ENCODE results near the gene CIDEC. TPM values are rescaled to one million over a fixed set of nuclear protein-coding genes. Genes with fewer than 3 reads are reported as not detected.

Gene CIDEC
- total and polyA plus RNA-seq, 2 of the 13 experiments (the other 11 are each of a cell fraction or from before 2014, with no cell fraction given) = 2.5 to 10.4 TPM

- peak; percentile 11; the same call in 1 of the 2 replicates for TF ChIP-seq ZNF574 (CRISPR knock-in tag; IDR thresholded peaks at IDR 0.05)
- peak; percentile 18; the same call in 1 of the 2 replicates for TF ChIP-seq ZBTB10 (CRISPR knock-in tag; IDR thresholded peaks at IDR 0.05; ENCODE audit: borderline replicate concordance)
- peak; percentile 56; the same call in 1 of the 2 replicates for TF ChIP-seq TARDBP (CRISPR knock-in tag; IDR thresholded peaks at IDR 0.05)
- peak; percentile 50 for TF ChIP-seq PHF20 (CRISPR knock-in tag; IDR thresholded peaks at IDR 0.05)
- TF ChIP-seq PITX1 (CRISPR knock-in tag; IDR thresholded peaks at IDR 0.05) = no peak
- no peak for TF ChIP-seq PAXIP1 (CRISPR knock-in tag; conservative IDR thresholded peaks at IDR 0.05)
- 0 out of 2 replicates have a peak, but pooled peaks have one; percentile 16 for TF ChIP-seq ZBTB20 (CRISPR knock-in tag; IDR thresholded peaks at IDR 0.05; ENCODE audit: borderline replicate concordance, low read depth)
- peak; percentile 42 for TF ChIP-seq MED8 (CRISPR knock-in tag; IDR thresholded peaks at IDR 0.05; ENCODE audit: insufficient replicate concordance)
- no peak for TF ChIP-seq ELF1 (CRISPR knock-in tag; IDR thresholded peaks at IDR 0.05)
- TF ChIP-seq NR1H2 (CRISPR knock-in tag; IDR thresholded peaks at IDR 0.05; ENCODE audit: borderline replicate concordance, low read depth) = no peak
- no peak for TF ChIP-seq ISL2 (CRISPR knock-in tag; IDR thresholded peaks at IDR 0.05)
- no peak for TF ChIP-seq NFYB (CRISPR knock-in tag; IDR thresholded peaks at IDR 0.05)
- TF ChIP-seq ZNF772 (CRISPR knock-in tag; IDR thresholded peaks at IDR 0.05) = no peak
- no peak for TF ChIP-seq ZNF747 (CRISPR knock-in tag; IDR thresholded peaks at IDR 0.05; ENCODE audit: borderline replicate concordance)
- no peak for TF ChIP-seq AHR (CRISPR knock-in tag; IDR thresholded peaks at IDR 0.05)
- TF ChIP-seq NCOA2 (CRISPR knock-in tag; IDR thresholded peaks at IDR 0.05) = peak; percentile 11; the same call in 1 of the 2 replicates
- peak; percentile 30; the same call in 1 of the 2 replicates for TF ChIP-seq SAP130 (CRISPR knock-in tag; IDR thresholded peaks at IDR 0.05; ENCODE audit: low read depth)
- TF ChIP-seq KAT2B (IDR thresholded peaks at IDR 0.05; ENCODE audit: borderline replicate concordance, low read depth, low read length) = no peak
- TF ChIP-seq ARNT2 (CRISPR knock-in tag; IDR thresholded peaks at IDR 0.05; ENCODE audit: low read depth) = 0 out of 2 replicates have a peak, but pooled peaks have one; percentile 32
Observed at GRCh38 chr3:9864200-9864927, 15.7 kb downstream of the CIDEC start (continued).

Data from HepG2 (cell line).